ENCODE results near the gene TMEM141.

GRCh38 chr9:136806631-136807201 lies 15.6 kb downstream of the TMEM141 start:
- TF ChIP-seq MXI1 (conservative IDR thresholded peaks at IDR 0.05; ENCODE audit: poor library complexity, severe bottlenecking) (no peak), CTCF (IDR thresholded peaks at IDR 0.05; ENCODE audit: poor library complexity, severe bottlenecking) (no peak), EP300 (conservative IDR thresholded peaks at IDR 0.05; ENCODE audit: poor library complexity, severe bottlenecking) (no peak)
